ENCODE measurements around the gene RSPRY1.

The RSPRY1 gene

GRCh38 chr16:57284952-57285363, 98.8 kb downstream of the RSPRY1 start:
- Histone ChIP-seq H3K27ac (ENCODE audit: low read depth, low read length) (no peak overlapping the region), H3K9me3 (ENCODE audit: control insufficient read depth, insufficient read depth, low read length) (no peaks in the 10 kb centered on the region), H3K36me3 (ENCODE audit: control insufficient read depth, low read length) (no peaks in the 10 kb centered on the region), H3F3A (ENCODE audit: control insufficient read depth, insufficient read depth) (no peaks in the 10 kb centered on the region), H3K4me1 (ENCODE audit: control insufficient read depth, low read length) (peaks cover 7% of the 10 kb centered on the region; the same call in 1 of the 2 replicates), H3K79me2 (ENCODE audit: control insufficient read depth, low read length) (no peaks in the 10 kb centered on the region), H3K4me3 (ENCODE audit: low read length) (peak overlapping the region; percentile 25), H4K20me1 (ENCODE audit: control insufficient read depth, insufficient read depth, low read depth, low read length) (no peaks in the 10 kb centered on the region), H3K9me2 (replicated peaks; ENCODE audit: control insufficient read depth, low read length) (no peaks in the 10 kb centered on the region), H3K27me3 (ENCODE audit: control insufficient read depth, low read length) (peaks cover 29% of the 10 kb centered on the region), H3K4me2 (ENCODE audit: low read length) (peak overlapping the region; percentile 66)
- 0 out of 2 replicates have a peak, but pooled peaks have one; percentile 16 for TF ChIP-seq EZH2phosphoT487 (IDR thresholded peaks at IDR 0.05; ENCODE audit: borderline replicate concordance, low read length)
- TF ChIP-seq, protein P1, sequence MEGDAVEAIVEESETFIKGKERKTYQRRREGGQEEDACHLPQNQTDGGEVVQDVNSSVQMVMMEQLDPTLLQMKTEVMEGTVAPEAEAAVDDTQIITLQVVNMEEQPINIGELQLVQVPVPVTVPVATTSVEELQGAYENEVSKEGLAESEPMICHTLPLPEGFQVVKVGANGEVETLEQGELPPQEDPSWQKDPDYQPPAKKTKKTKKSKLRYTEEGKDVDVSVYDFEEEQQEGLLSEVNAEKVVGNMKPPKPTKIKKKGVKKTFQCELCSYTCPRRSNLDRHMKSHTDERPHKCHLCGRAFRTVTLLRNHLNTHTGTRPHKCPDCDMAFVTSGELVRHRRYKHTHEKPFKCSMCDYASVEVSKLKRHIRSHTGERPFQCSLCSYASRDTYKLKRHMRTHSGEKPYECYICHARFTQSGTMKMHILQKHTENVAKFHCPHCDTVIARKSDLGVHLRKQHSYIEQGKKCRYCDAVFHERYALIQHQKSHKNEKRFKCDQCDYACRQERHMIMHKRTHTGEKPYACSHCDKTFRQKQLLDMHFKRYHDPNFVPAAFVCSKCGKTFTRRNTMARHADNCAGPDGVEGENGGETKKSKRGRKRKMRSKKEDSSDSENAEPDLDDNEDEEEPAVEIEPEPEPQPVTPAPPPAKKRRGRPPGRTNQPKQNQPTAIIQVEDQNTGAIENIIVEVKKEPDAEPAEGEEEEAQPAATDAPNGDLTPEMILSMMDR (IDR thresholded peaks at IDR 0.05; ENCODE audit: low read depth, low read length, poor library complexity, severe bottlenecking) = no peak

- Histone ChIP-seq H3K4me2 (ENCODE audit: low read length) (no peak overlapping the region), H3K4me3 (ENCODE audit: low read length) (no peak overlapping the region)
These were observed 99.2 kb downstream of the RSPRY1 start for GRCh38 chr16:57285379-57285778.

GRCh38 chr16:57289391-57290257, 103.5 kb downstream of the RSPRY1 start:
- TF ChIP-seq EZH2phosphoT487 (IDR thresholded peaks at IDR 0.05; ENCODE audit: borderline replicate concordance, low read length) = no peak
- TF ChIP-seq, protein P1 (IDR thresholded peaks at IDR 0.05; ENCODE audit: low read depth, low read length, poor library complexity, severe bottlenecking) = no peak
- H3K36me3 ChIP-seq (ENCODE audit: control insufficient read depth, low read length) = no peaks in the 10 kb centered on the region
- no peaks in the 10 kb centered on the region for H3K9me2 ChIP-seq (replicated peaks; ENCODE audit: control insufficient read depth, low read length)
- H3K4me3 ChIP-seq (ENCODE audit: low read length) = no peak overlapping the region
- H3K27ac ChIP-seq (ENCODE audit: low read depth, low read length) = no peak overlapping the region
- no peak overlapping the region for H3K4me2 ChIP-seq (ENCODE audit: low read length)
- peaks cover 8% of the 10 kb centered on the region for H3K27me3 ChIP-seq (ENCODE audit: control insufficient read depth, low read length)
- no peaks in the 10 kb centered on the region for H3K79me2 ChIP-seq (ENCODE audit: control insufficient read depth, low read length)
- H4K20me1 ChIP-seq (ENCODE audit: control insufficient read depth, insufficient read depth, low read depth, low read length) = no peaks in the 10 kb centered on the region
- peaks cover 2% of the 10 kb centered on the region; the same call in 1 of the 2 replicates for H3K4me1 ChIP-seq (ENCODE audit: control insufficient read depth, low read length)
- H3F3A ChIP-seq (ENCODE audit: control insufficient read depth, insufficient read depth) = no peaks in the 10 kb centered on the region
- H3K9me3 ChIP-seq (ENCODE audit: control insufficient read depth, insufficient read depth, low read length) = no peaks in the 10 kb centered on the region

More at GRCh38 chr16:57285379-57285778, 99.2 kb downstream of the RSPRY1 start:
- Histone ChIP-seq H3K9me3 (ENCODE audit: control insufficient read depth, insufficient read depth, low read length) (no peaks in the 10 kb centered on the region), H3K36me3 (ENCODE audit: control insufficient read depth, low read length) (no peaks in the 10 kb centered on the region), H3K9me2 (replicated peaks; ENCODE audit: control insufficient read depth, low read length) (no peaks in the 10 kb centered on the region), H3F3A (ENCODE audit: control insufficient read depth, insufficient read depth) (no peaks in the 10 kb centered on the region), H3K4me1 (ENCODE audit: control insufficient read depth, low read length) (peaks cover 7% of the 10 kb centered on the region; the same call in 1 of the 2 replicates), H3K27ac (ENCODE audit: low read depth, low read length) (no peak overlapping the region), H3K27me3 (ENCODE audit: control insufficient read depth, low read length) (peaks cover 29% of the 10 kb centered on the region), H3K79me2 (ENCODE audit: control insufficient read depth, low read length) (no peaks in the 10 kb centered on the region), H4K20me1 (ENCODE audit: control insufficient read depth, insufficient read depth, low read depth, low read length) (no peaks in the 10 kb centered on the region)
- TF ChIP-seq, protein P1 (IDR thresholded peaks at IDR 0.05; ENCODE audit: low read depth, low read length, poor library complexity, severe bottlenecking) = no peak
- no peak for TF ChIP-seq EZH2phosphoT487 (IDR thresholded peaks at IDR 0.05; ENCODE audit: borderline replicate concordance, low read length)

Data from DOHH2 (cell line).